Natural killer cell (primary cell): ENCODE results near the gene BCL2. TPM values are rescaled to one million over a fixed set of nuclear protein-coding genes. Genes with fewer than 3 reads are reported as not detected.

Source experiments
- ATAC-seq, 3 donors: fragments of 150-1000 bp in 2 of 3; fragments of 200-7000 bp in 1 of 3; cut with Tn5 transposase; 1 replicate in 1 of 3; 2 replicates in 2 of 3; pipeline ENCODE4 v1.10.0; 2021; ENCODE audit warnings: mild to moderate bottlenecking in 2 of 3, moderate library complexity in 2 of 3
- DNase-seq, 2 donors: peaks; one replicate each; pipeline versions ENCODE4 v3.0.0 to v3.0.0-alpha.2; 2013 to 2021; ENCODE audit warnings: mixed read lengths in 1 of 2
- H3K27ac ChIP-seq: one replicate; pipeline ENCODE4 v1.5.1; 2013; ENCODE audit warnings: mild to moderate bottlenecking, low read length
- H3K27me3 ChIP-seq: one replicate; pipeline ENCODE4 v1.6.1; 2013; ENCODE audit warnings: low read length; ENCODE audit not compliant: control insufficient read depth, insufficient read depth
- H3K36me3 ChIP-seq: one replicate; pipeline ENCODE4 v1.6.1; 2013; ENCODE audit warnings: low read length; ENCODE audit not compliant: control insufficient read depth, insufficient read depth
- H3K4me1 ChIP-seq: one replicate; pipeline ENCODE4 v1.6.1; 2013; ENCODE audit warnings: low read length; ENCODE audit not compliant: control insufficient read depth, insufficient read depth
- H3K4me3 ChIP-seq: one replicate; pipeline ENCODE4 v1.5.1; 2013; ENCODE audit warnings: low read length
- H3K9me3 ChIP-seq: one replicate; pipeline ENCODE4 v1.6.1; 2013; ENCODE audit warnings: low read length; ENCODE audit not compliant: control insufficient read depth, insufficient read depth
- H3K27ac Mint-ChIP-seq, 2 donors: one replicate each; pipeline ENCODE4 v1.8.0; 2022; ENCODE audit warnings: mild to moderate bottlenecking in 2 of 2, mixed read lengths in 2 of 2, moderate library complexity in 1 of 2
- H3K27me3 Mint-ChIP-seq, 2 donors: one replicate each; pipeline ENCODE4 v1.8.0; 2022; ENCODE audit warnings: low read depth in 2 of 2, mixed read lengths in 2 of 2
- H3K36me3 Mint-ChIP-seq: one replicate; pipeline ENCODE4 v1.8.0; 2022; ENCODE audit warnings: mixed read lengths
- H3K4me1 Mint-ChIP-seq, 2 donors: one replicate each; pipeline ENCODE4 v1.8.0; 2022; ENCODE audit warnings: mixed read lengths in 2 of 2
- H3K4me3 Mint-ChIP-seq: one replicate; pipeline ENCODE4 v1.8.0; 2022; ENCODE audit warnings: mild to moderate bottlenecking, moderate library complexity, mixed read lengths
- H3K9me3 Mint-ChIP-seq, 2 donors: one replicate each; pipeline ENCODE4 v1.8.0; 2022; ENCODE audit warnings: mixed read lengths in 2 of 2
- CTCF ChIP-seq: fragments of 200-600 bp; IDR thresholded peaks from one replicate; pipeline ENCODE4 v1.8.0; 2022; ENCODE audit warnings: antibody characterized with exemption
- WGBS: methylation state at CpG from one replicate; pipeline ENCODE4 v1.1.7; 2013; ENCODE audit warnings: missing lambda C conversion rate; ENCODE audit not compliant: insufficient coverage; 5-methylcytosine and 5-hydroxymethylcytosine counted together
- intact Hi-C: fragments of 100-400 bp; cut with micrococcal nuclease; formaldehyde crosslinking; loops from one replicate; pipeline ENCODE4 v1.14.2; 2022
- total RNA-seq, 4 donors: library from RNA; stranded (reverse); fragments of 120-200 nt in 1 of 4; gene quantifications; one replicate each; pipeline versions ENCODE4 v1.2.3 to v1.2.4, GENCODE V29; 2013 to 2022

The BCL2 gene
- total RNA-seq, 3 donors from 2014 or later (not counting 1 experiment from before 2014, with no cell fraction given), result 28.2 to 64.2 (median 33.4) TPM

GRCh38 chr18:63111671-63112402, 207.7 kb downstream of the BCL2 start:
- no peak for TF ChIP-seq CTCF
- H3K36me3 Mint-ChIP-seq, result peaks cover 13% of the 10 kb centered on the region
- H3K27ac ChIP-seq, result peak overlapping the region; percentile 16
- intact Hi-C loops, result no loop called here
- no peak overlapping the region for H3K4me3 ChIP-seq
- H3K9me3 Mint-ChIP-seq, result peaks cover 4 to 11% of the 10 kb centered on the region in 2 donors
- H3K4me1 Mint-ChIP-seq, result peaks cover 32 to 35% of the 10 kb centered on the region in 2 donors
- H3K27me3 ChIP-seq, result no peaks in the 10 kb centered on the region
- H3K36me3 ChIP-seq, result no peaks in the 10 kb centered on the region
- peak overlapping the region in 1 of 2 donors; percentile 56 for H3K27ac Mint-ChIP-seq
- peaks cover 12% of the 10 kb centered on the region for H3K9me3 ChIP-seq
- WGBS, result 50% methylated on average over 2 of the region's 4 CpGs
- H3K4me1 ChIP-seq, result peaks cover 20% of the 10 kb centered on the region
- ATAC-seq, result peak in 2 of 3 donors; percentile 42 to 61
- no peak for DNase-seq
- H3K4me3 Mint-ChIP-seq, result no peak overlapping the region
- H3K27me3 Mint-ChIP-seq, result peaks cover 6% of the 10 kb centered on the region in 2 donors

DNA sequence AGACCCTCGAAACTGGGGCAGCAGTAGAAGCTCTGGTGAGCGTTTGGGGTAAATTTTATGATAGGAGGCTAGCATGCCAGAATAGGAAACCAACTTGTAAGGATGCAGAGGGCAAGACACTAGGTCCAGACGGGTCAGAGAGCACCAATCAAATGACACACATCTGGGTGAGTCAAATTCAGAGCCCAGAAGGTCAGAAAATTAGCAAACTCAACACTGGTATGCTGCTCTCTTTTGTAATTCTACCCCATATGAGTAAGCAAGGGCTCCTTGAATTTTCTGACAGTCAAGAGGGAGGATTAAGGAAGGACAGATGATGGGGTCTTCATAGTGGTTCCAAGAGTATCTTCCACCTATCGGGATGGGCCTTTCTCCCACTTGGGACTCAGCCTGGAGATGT, 209.8 kb downstream of the BCL2 start:
- Mint-ChIP-seq H3K4me3 (no peak overlapping the region), H3K4me1 (peaks cover 40 to 48% of the 10 kb centered on the region in 2 donors), H3K27me3 (no peaks in the 10 kb centered on the region), H3K9me3 (peaks cover 4 to 11% of the 10 kb centered on the region in 2 donors), H3K27ac (no peak overlapping the region), H3K36me3 (peaks cover 13% of the 10 kb centered on the region)
- no peak for DNase-seq
- H3K27ac ChIP-seq, result no peak overlapping the region
- H3K4me1 ChIP-seq, result peaks cover 29% of the 10 kb centered on the region
- intact Hi-C loops, result no loop called here
- WGBS, result 82% methylated on average over 4 of the region's 4 CpGs
- peaks cover 12% of the 10 kb centered on the region for H3K9me3 ChIP-seq
- no peaks in the 10 kb centered on the region for H3K36me3 ChIP-seq
- no peak for ATAC-seq
- TF ChIP-seq CTCF, result no peak
- no peaks in the 10 kb centered on the region for H3K27me3 ChIP-seq
- H3K4me3 ChIP-seq, result no peak overlapping the region

DNA sequence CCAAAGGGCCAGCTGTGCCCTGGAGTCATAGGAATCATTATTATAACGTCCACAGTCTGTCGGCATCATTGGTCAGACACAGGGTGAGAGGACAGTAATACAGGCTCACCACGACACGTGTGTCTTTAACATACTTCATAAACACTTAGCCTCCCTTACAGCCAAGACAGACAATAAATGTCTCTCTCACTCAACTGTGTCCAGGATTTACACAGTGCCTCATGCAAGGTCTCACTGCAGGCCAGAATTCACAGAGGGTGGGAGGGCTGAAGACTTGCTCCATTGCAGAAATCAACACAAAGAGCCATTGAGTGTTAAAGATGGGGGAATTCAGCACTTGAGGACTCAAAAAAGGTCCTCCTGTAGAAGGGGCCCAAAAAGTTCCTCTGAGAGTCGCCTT, 210.5 kb downstream of the BCL2 start:
- Mint-ChIP-seq H3K36me3 (peaks cover 13% of the 10 kb centered on the region), H3K27me3 (no peaks in the 10 kb centered on the region), H3K4me3 (no peak overlapping the region), H3K9me3 (peaks cover 4 to 11% of the 10 kb centered on the region in 2 donors), H3K4me1 (peaks cover 32 to 41% of the 10 kb centered on the region in 2 donors), H3K27ac (no peak overlapping the region)
- intact Hi-C loops, result no loop called here
- no peak for ATAC-seq
- H3K27ac ChIP-seq, result no peak overlapping the region
- peaks cover 12% of the 10 kb centered on the region for H3K9me3 ChIP-seq
- H3K4me1 ChIP-seq, result peaks cover 22% of the 10 kb centered on the region
- H3K27me3 ChIP-seq, result no peaks in the 10 kb centered on the region
- DNase-seq, result no peak
- H3K4me3 ChIP-seq, result no peak overlapping the region
- no peak for TF ChIP-seq CTCF
- 97% methylated on average over 5 of the region's 5 CpGs for WGBS
- no peaks in the 10 kb centered on the region for H3K36me3 ChIP-seq
